Calu3 (cell line): ENCODE results near the gene ZDHHC16. TPM values are rescaled to one million over a fixed set of nuclear protein-coding genes. Genes with fewer than 3 reads are reported as not detected.

Source experiments
- BruUV-seq: library from RNA; stranded (reverse); fragments of 400-500 nt; replicated peaks from 2 replicates; lab custom pipeline; 2021; lab: Mats Ljungman, UMichigan
- CTCF ChIA-PET: fragments of 300-600 bp; sonication (Branson Sonifier 250); formaldehyde crosslinking; loops from one replicate; lab custom pipeline; 2022; ENCODE audit warnings: antibody characterized with exemption; lab: Charles Lee
- DNase-seq: peaks from one replicate; pipeline ENCODE4 v3.0.0; 2022
- H3K27ac Mint-ChIP-seq: one replicate; pipeline ENCODE4 v1.8.0; 2022; ENCODE audit warnings: mixed read lengths; ENCODE audit not compliant: unreplicated experiment
- H3K27me3 Mint-ChIP-seq: one replicate; pipeline ENCODE4 v1.8.0; 2022; ENCODE audit warnings: mixed read lengths; ENCODE audit not compliant: unreplicated experiment
- H3K36me3 Mint-ChIP-seq: one replicate; pipeline ENCODE4 v1.8.0; 2022; ENCODE audit warnings: mild to moderate bottlenecking, moderate library complexity, mixed read lengths; ENCODE audit not compliant: insufficient read depth, unreplicated experiment
- H3K4me1 Mint-ChIP-seq: one replicate; pipeline ENCODE4 v1.8.0; 2022; ENCODE audit warnings: mild to moderate bottlenecking, low read depth, mixed read lengths; ENCODE audit not compliant: unreplicated experiment
- H3K4me3 Mint-ChIP-seq: one replicate; pipeline ENCODE4 v1.8.0; 2022; ENCODE audit warnings: mild to moderate bottlenecking, low read depth, moderate library complexity, mixed read lengths; ENCODE audit not compliant: unreplicated experiment
- H3K9me3 Mint-ChIP-seq: one replicate; pipeline ENCODE4 v1.8.0; 2022; ENCODE audit warnings: low read depth, mixed read lengths; ENCODE audit not compliant: unreplicated experiment
- intact Hi-C: fragments of 100-400 bp; cut with micrococcal nuclease; formaldehyde crosslinking; loops from one replicate; pipeline ENCODE4 v1.10.0; 2022; ENCODE audit not compliant: unreplicated experiment
- total RNA-seq: library from RNA; stranded (reverse); gene quantifications from 2 replicates; pipeline ENCODE4 v1.2.3, GENCODE V29; 2022
- TF ChIP-seq, protein P1 (sequence below): fragments of 200-600 bp; IDR thresholded peaks from one replicate; pipeline ENCODE4 v1.8.0; 2022; ENCODE audit warnings: antibody characterized with exemption; ENCODE audit not compliant: unreplicated experiment

The ZDHHC16 gene
- total RNA-seq, 1 experiment from 2014 or later = 27.7 TPM

DNA sequence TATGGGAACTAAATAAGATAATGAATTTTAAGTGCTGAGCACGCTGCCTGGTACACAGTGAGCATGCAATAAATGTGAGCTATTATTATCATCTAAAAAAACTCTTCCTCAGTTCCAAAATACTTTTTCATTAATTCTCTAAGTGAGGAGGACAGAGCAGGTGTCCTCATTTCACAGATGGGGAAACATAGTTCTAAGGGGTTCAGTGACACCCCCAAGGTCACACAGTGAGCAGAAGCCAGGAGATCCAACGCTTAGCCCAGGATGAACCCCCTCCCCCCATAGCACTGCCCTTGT, 38.1 kb upstream of the ZDHHC16 start:
- Mint-ChIP-seq H3K4me1 (peaks cover 4% of the 10 kb centered on the region), H3K9me3 (no peaks in the 10 kb centered on the region), H3K27ac (no peak overlapping the region), H3K4me3 (no peak overlapping the region), H3K36me3 (peaks cover 6% of the 10 kb centered on the region), H3K27me3 (no peaks in the 10 kb centered on the region)
- BruUV-seq = no TSS peak
- CTCF ChIA-PET = no interaction called here
- intact Hi-C loops = loop anchor here (1.0 to 2.0 kb wide), 2 partner anchors 19 to 37 kb away; partner anchors contain the start of gene PGAM1
- no peak for DNase-seq
- TF ChIP-seq, protein P1, sequence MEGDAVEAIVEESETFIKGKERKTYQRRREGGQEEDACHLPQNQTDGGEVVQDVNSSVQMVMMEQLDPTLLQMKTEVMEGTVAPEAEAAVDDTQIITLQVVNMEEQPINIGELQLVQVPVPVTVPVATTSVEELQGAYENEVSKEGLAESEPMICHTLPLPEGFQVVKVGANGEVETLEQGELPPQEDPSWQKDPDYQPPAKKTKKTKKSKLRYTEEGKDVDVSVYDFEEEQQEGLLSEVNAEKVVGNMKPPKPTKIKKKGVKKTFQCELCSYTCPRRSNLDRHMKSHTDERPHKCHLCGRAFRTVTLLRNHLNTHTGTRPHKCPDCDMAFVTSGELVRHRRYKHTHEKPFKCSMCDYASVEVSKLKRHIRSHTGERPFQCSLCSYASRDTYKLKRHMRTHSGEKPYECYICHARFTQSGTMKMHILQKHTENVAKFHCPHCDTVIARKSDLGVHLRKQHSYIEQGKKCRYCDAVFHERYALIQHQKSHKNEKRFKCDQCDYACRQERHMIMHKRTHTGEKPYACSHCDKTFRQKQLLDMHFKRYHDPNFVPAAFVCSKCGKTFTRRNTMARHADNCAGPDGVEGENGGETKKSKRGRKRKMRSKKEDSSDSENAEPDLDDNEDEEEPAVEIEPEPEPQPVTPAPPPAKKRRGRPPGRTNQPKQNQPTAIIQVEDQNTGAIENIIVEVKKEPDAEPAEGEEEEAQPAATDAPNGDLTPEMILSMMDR = no peak

DNA sequence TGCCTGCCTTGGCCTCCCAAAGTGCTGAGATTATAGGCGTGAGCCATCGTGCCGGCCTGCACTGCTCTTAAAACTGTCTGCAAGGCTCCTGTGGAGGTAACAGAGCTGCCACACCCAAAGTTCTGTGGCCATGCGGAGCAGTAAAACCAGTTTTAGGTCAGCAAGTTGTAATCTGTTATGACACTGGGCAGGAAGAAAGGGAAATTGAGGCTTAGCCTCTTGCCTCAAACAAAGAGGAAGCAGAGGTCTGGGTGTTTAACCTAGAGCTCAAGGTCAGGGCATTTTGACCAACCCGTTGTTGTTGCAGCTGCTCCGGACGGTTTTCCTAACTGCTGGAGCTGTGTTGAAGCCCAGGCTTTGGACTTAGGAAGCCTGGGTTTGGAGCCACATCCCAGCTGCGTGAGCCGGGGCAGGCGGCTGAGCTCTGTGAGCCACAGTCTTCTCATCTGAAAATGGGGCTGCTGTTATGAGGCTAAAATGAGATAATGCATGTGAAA, 37.4 kb upstream of the ZDHHC16 start:
- peaks cover 4% of the 10 kb centered on the region for H3K36me3 Mint-ChIP-seq
- H3K4me1 Mint-ChIP-seq = peaks cover 8% of the 10 kb centered on the region
- CTCF ChIA-PET = no interaction called here
- H3K27me3 Mint-ChIP-seq = no peaks in the 10 kb centered on the region
- no peaks in the 10 kb centered on the region for H3K9me3 Mint-ChIP-seq
- BruUV-seq = no TSS peak
- no peak overlapping the region for H3K4me3 Mint-ChIP-seq
- peak; percentile 17 for DNase-seq
- no peak overlapping the region for H3K27ac Mint-ChIP-seq
- TF ChIP-seq, protein P1 = no peak
- intact Hi-C loops = no loop called here

DNA sequence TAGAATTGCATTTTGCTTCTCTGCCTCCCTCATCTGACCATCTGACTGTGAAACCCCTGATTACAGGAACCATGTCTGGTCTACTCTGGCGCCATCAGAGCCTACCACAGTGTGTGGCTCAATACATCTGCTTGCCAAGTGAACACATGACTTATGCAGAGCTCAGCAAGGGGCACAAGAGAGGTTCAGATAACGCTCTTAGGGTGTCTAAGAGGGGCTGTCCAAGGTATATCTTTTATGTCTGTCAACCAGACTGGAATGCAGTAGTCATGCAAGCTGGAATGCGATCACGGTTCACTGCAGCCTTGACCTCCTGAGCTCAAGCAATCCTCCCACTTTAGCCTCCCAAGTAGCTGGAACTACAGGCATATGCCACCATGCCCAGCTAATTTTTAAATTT, 34.6 kb upstream of the ZDHHC16 start:
- DNase-seq = no peak
- no TSS peak for BruUV-seq
- intact Hi-C loops = no loop called here
- H3K4me3 Mint-ChIP-seq = no peak overlapping the region
- CTCF ChIA-PET = interaction anchor here (0.7 kb wide), 1 partner anchor 10 kb away, joined by 3 read pairs; the partner anchor contains the start of gene RRP12
- no peaks in the 10 kb centered on the region for H3K27me3 Mint-ChIP-seq
- H3K27ac Mint-ChIP-seq = no peak overlapping the region
- peaks cover 4% of the 10 kb centered on the region for H3K36me3 Mint-ChIP-seq
- H3K9me3 Mint-ChIP-seq = no peaks in the 10 kb centered on the region
- H3K4me1 Mint-ChIP-seq = peaks cover 8% of the 10 kb centered on the region
- TF ChIP-seq, protein P1 = no peak

DNA sequence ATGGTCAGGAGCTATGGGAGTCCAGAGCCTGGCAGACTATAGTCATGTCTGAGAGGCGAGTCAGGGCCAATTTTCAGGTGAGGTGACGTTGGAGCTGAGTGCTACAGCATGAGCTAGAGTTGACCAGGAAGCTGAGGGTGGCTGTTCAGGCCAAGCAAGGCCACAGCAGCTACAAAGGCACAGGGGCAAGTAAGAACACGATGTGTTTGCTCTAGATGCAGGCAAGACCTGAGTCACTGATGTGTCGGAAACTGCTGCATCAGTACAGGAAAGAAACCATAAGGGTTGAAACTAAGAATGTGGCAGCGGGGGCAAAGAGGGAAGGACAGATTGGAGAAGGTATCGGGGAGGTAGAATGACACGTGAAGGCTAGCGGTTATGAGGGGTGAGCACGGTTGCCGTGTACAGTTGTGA, 33.1 kb upstream of the ZDHHC16 start:
- H3K27ac Mint-ChIP-seq = no peak overlapping the region
- TF ChIP-seq, protein P1 = no peak
- intact Hi-C loops = no loop called here
- no peaks in the 10 kb centered on the region for H3K27me3 Mint-ChIP-seq
- CTCF ChIA-PET = no interaction called here
- no peaks in the 10 kb centered on the region for H3K9me3 Mint-ChIP-seq
- H3K4me3 Mint-ChIP-seq = no peak overlapping the region
- no TSS peak for BruUV-seq
- peaks cover 4% of the 10 kb centered on the region for H3K36me3 Mint-ChIP-seq
- peak; percentile 7 for DNase-seq
- H3K4me1 Mint-ChIP-seq = peaks cover 8% of the 10 kb centered on the region
